ENCODE results near the gene PRMT1. TPM values are rescaled to one million over a fixed set of nuclear protein-coding genes. Genes with fewer than 3 reads are reported as not detected.

PRMT1 gene
- polyA plus RNA-seq, 3 donors: 60.1 to 94.4 (median 74.3) TPM

- no peaks in the 10 kb centered on the region for H3K27me3 ChIP-seq (ENCODE audit: control insufficient read depth in 2 of 2, insufficient read depth in 2 of 2, low read length in 2 of 2)
- peak overlapping the region; percentile 92 for H2AFZ ChIP-seq (ENCODE audit: insufficient read depth, low read depth, low read length, poor library complexity, severe bottlenecking)
- H3K79me2 ChIP-seq (ENCODE audit: insufficient read depth, low read length): peaks cover 45% of the 10 kb centered on the region
- peaks cover 17 to 35% of the 10 kb centered on the region in 2 donors for H3K4me1 ChIP-seq (ENCODE audit: control insufficient read depth in 1 of 2, insufficient read depth in 2 of 2, low read length in 2 of 2)
- H3K27ac Mint-ChIP-seq: peak overlapping the region; percentile 89 to 99 (median 94)
- peak overlapping the region; percentile 97 to 100 for H3K4me3 Mint-ChIP-seq
- no peak for TF ChIP-seq CTCF (IDR thresholded peaks at IDR 0.05)
- H3K36me3 ChIP-seq (replicated peaks in 1 of 2; ENCODE audit: control insufficient read depth in 1 of 2, insufficient read depth in 2 of 2, low read length in 2 of 2): peaks cover 31 to 39% of the 10 kb centered on the region in 2 donors
- no peaks in the 10 kb centered on the region for H3K27me3 Mint-ChIP-seq (ENCODE audit: low read depth in 3 of 3)
- peak overlapping the region; percentile 64 for H3K9ac ChIP-seq (ENCODE audit: insufficient read depth, low read length, poor library complexity, severe bottlenecking)
- peaks cover 0 to 2% (median 0%) of the 10 kb centered on the region in 7 donors for H3K9me3 Mint-ChIP-seq
- under 1% methylated on average over 53 of the region's 53 CpGs for WGBS (ENCODE audit: insufficient coverage)
- H3K4me1 Mint-ChIP-seq: peaks cover 32% of the 10 kb centered on the region
- peak; percentile 65 to 70 (median 69) for DNase-seq
- H3K9me3 ChIP-seq (replicated peaks in 1 of 2; ENCODE audit: control insufficient read depth in 1 of 2, insufficient read depth in 1 of 2, low read length in 2 of 2): no peaks in the 10 kb centered on the region
- peak overlapping the region; percentile 52 to 78 for H3K27ac ChIP-seq (ENCODE audit: low read depth in 1 of 2, low read length in 2 of 2)
- H3K4me3 ChIP-seq (replicated peaks in 1 of 3; ENCODE audit: low read depth in 2 of 3, low read length in 3 of 3): peak overlapping the region; percentile 52 to 94 (median 72)
- intact Hi-C loops (cut with micrococcal nuclease): loop anchor here in 1 of 2 donors (1.0 to 10.0 kb wide), 3 partner anchors 22 to 360 kb away; partner anchors contain the start of genes NOSIP, SCAF1, VRK3 and ZNF473
- peaks cover 47% of the 10 kb centered on the region for H4K20me1 ChIP-seq (ENCODE audit: insufficient read depth, low read length)
- H3K4me2 ChIP-seq (replicated peaks; ENCODE audit: extremely low read depth, low read length, poor library complexity, severe bottlenecking): peak overlapping the region; percentile 100
- H3K36me3 Mint-ChIP-seq: peaks cover 30 to 42% of the 10 kb centered on the region in 2 donors
Observed at GRCh38 chr19:49664171-49665035, 12.7 kb upstream of the PRMT1 start.

GRCh38 chr19:49665036-49665350 lies 12.1 kb upstream of the PRMT1 start:
- intact Hi-C loops (cut with micrococcal nuclease): loop anchor here in 1 of 2 donors (10.0 kb wide), 1 partner anchor 360 kb away; the partner anchor contains the start of genes VRK3 and ZNF473
- Mint-ChIP-seq H3K4me3 (peak overlapping the region; percentile 97 to 100), H3K36me3 (peaks cover 29 to 40% of the 10 kb centered on the region in 2 donors), H3K27ac (peak overlapping the region; percentile 89 to 99 (median 94)), H3K27me3 (ENCODE audit: low read depth in 3 of 3) (no peaks in the 10 kb centered on the region), H3K9me3 (no peaks in the 10 kb centered on the region), H3K4me1 (peaks cover 32% of the 10 kb centered on the region)
- H3K9me3 ChIP-seq (replicated peaks in 1 of 2; ENCODE audit: control insufficient read depth in 1 of 2, insufficient read depth in 1 of 2, low read length in 2 of 2): no peaks in the 10 kb centered on the region
- peak overlapping the region; percentile 92 for H2AFZ ChIP-seq (ENCODE audit: insufficient read depth, low read depth, low read length, poor library complexity, severe bottlenecking)
- peak overlapping the region; percentile 52 to 94 (median 72) for H3K4me3 ChIP-seq (replicated peaks in 1 of 3; ENCODE audit: low read depth in 2 of 3, low read length in 3 of 3)
- H3K9ac ChIP-seq (ENCODE audit: insufficient read depth, low read length, poor library complexity, severe bottlenecking): peak overlapping the region; percentile 64
- peaks cover 27 to 33% of the 10 kb centered on the region in 2 donors for H3K36me3 ChIP-seq (replicated peaks in 1 of 2; ENCODE audit: control insufficient read depth in 1 of 2, insufficient read depth in 2 of 2, low read length in 2 of 2)
- no peak for TF ChIP-seq CTCF (IDR thresholded peaks at IDR 0.05)
- peak overlapping the region; percentile 52 to 78 for H3K27ac ChIP-seq (ENCODE audit: low read depth in 1 of 2, low read length in 2 of 2)
- 1% methylated on average over 7 of the region's 7 CpGs for WGBS (ENCODE audit: insufficient coverage)
- no peak for DNase-seq
- H3K4me2 ChIP-seq (replicated peaks; ENCODE audit: extremely low read depth, low read length, poor library complexity, severe bottlenecking): peak overlapping the region; percentile 100
- H4K20me1 ChIP-seq (ENCODE audit: insufficient read depth, low read length): peaks cover 41% of the 10 kb centered on the region
- H3K79me2 ChIP-seq (ENCODE audit: insufficient read depth, low read length): peaks cover 45% of the 10 kb centered on the region
- peaks cover 17 to 35% of the 10 kb centered on the region in 2 donors for H3K4me1 ChIP-seq (ENCODE audit: control insufficient read depth in 1 of 2, insufficient read depth in 2 of 2, low read length in 2 of 2)
- H3K27me3 ChIP-seq (ENCODE audit: control insufficient read depth in 2 of 2, insufficient read depth in 2 of 2, low read length in 2 of 2): no peaks in the 10 kb centered on the region
